HepG2 (cell line): ENCODE measurements around the gene IZUMO4. TPM values are rescaled to one million over a fixed set of nuclear protein-coding genes. Genes with fewer than 3 reads are reported as not detected.

Source experiments
- ARNT2 ChIP-seq: sonication (generic); formaldehyde crosslinking; IDR thresholded peaks from 2 replicates; pipeline ENCODE4 v1.8.0; 2022; ENCODE audit warnings: mild to moderate bottlenecking, low read depth, missing genetic modification reagents, moderate library complexity
- CBX2 ChIP-seq, 2 experiments: fragments of 200-600 bp in 1 of 2; sonication (generic); formaldehyde crosslinking in 1 of 2; IDR thresholded peaks; 2 replicates each; pipeline versions ENCODE4 v1.7.0 to v1.8.1; 2018 to 2022; ENCODE audit warnings: low read depth in 2 of 2, low read length in 1 of 2, mild to moderate bottlenecking in 1 of 2, missing genetic modification reagents in 1 of 2
- HOXA3 ChIP-seq: sonication (generic); formaldehyde crosslinking; IDR thresholded peaks from 2 replicates; pipeline ENCODE4 v1.5.0; 2020; ENCODE audit warnings: missing genetic modification reagents
- SMARCC2 ChIP-seq: fragments of 450-650 bp; IDR thresholded peaks from 2 replicates; pipeline ENCODE4 v1.6.1; 2017; ENCODE audit warnings: antibody characterized with exemption, mild to moderate bottlenecking
- ZFP62 ChIP-seq: sonication (generic); formaldehyde crosslinking; IDR thresholded peaks from 2 replicates; pipeline ENCODE4 v1.4.0; 2020; ENCODE audit warnings: missing genetic modification reagents
- ZNF326 ChIP-seq: sonication (generic); formaldehyde crosslinking; IDR thresholded peaks from 2 replicates; pipeline ENCODE4 v1.4.0; 2020; ENCODE audit warnings: missing genetic modification reagents, borderline replicate concordance
- ZNF337 ChIP-seq: sonication (generic); formaldehyde crosslinking; IDR thresholded peaks from 2 replicates; pipeline ENCODE4 v1.5.1; 2020; ENCODE audit warnings: missing genetic modification reagents, low read depth, mild to moderate bottlenecking, borderline replicate concordance
- ZNF367 ChIP-seq: sonication (generic); formaldehyde crosslinking; IDR thresholded peaks from 2 replicates; pipeline ENCODE4 v1.4.0; 2020; ENCODE audit warnings: missing genetic modification reagents, borderline replicate concordance
- ZNF382 ChIP-seq: sonication (generic); formaldehyde crosslinking; IDR thresholded peaks from 2 replicates; pipeline ENCODE4 v1.5.0; 2020; ENCODE audit warnings: missing genetic modification reagents, mild to moderate bottlenecking, borderline replicate concordance
- ZNF670 ChIP-seq: sonication (generic); formaldehyde crosslinking; IDR thresholded peaks from 2 replicates; pipeline ENCODE4 v1.8.0; 2022; ENCODE audit warnings: mild to moderate bottlenecking, missing genetic modification reagents, borderline replicate concordance
- ZNF678 ChIP-seq: sonication (generic); formaldehyde crosslinking; IDR thresholded peaks from 2 replicates; pipeline ENCODE4 v1.4.0; 2020; ENCODE audit warnings: mild to moderate bottlenecking, missing genetic modification reagents
- ZNF780A ChIP-seq: sonication (generic); formaldehyde crosslinking; IDR thresholded peaks from 2 replicates; pipeline ENCODE4 v1.8.0; 2022; ENCODE audit warnings: mild to moderate bottlenecking, missing genetic modification reagents, moderate library complexity
- polyA plus RNA-seq, 8 experiments: library from polyadenylated mRNA; depleted of rRNA in 3 of 8; stranded (reverse) in 7 of 8; unstranded in 1 of 8; fragments of >200 nt; fragmentation: Illumina TruSeq in 4 of 8; extraction: Trizol in 4 of 8; gene quantifications; 2 replicates each; pipeline versions ENCODE4 v1.2.1 to v1.2.3, GENCODE V29; 2011 to 2016; ENCODE audit warnings: low read depth in 4 of 8, missing spikeins in 1 of 8, mixed read lengths in 1 of 8; ENCODE audit not compliant: insufficient read depth in 1 of 8
- total RNA-seq, 5 experiments: library from RNA; depleted of rRNA; stranded (reverse); fragments of >200 nt; fragmentation: Illumina TruSeq; extraction: Trizol; gene quantifications; 2 replicates each; pipeline ENCODE4 v1.2.3, GENCODE V29; 2016; ENCODE audit warnings: low read depth in 1 of 5
- TF ChIP-seq, protein P1 (sequence below): sonication (generic); formaldehyde crosslinking; IDR thresholded peaks from 2 replicates; pipeline ENCODE4 v1.5.0; 2020; ENCODE audit warnings: mild to moderate bottlenecking, missing genetic modification reagents, borderline replicate concordance
- TF ChIP-seq, protein P2 (sequence below): IDR thresholded peaks from 2 replicates; pipeline ENCODE4 v1.6.1; 2016
- TF ChIP-seq, protein P3 (sequence below): sonication (generic); formaldehyde crosslinking; IDR thresholded peaks from 2 replicates; pipeline ENCODE4 v1.4.0; 2020; ENCODE audit warnings: missing genetic modification reagents, borderline replicate concordance
- TF ChIP-seq, protein P4 (sequence below): sonication (generic); formaldehyde crosslinking; IDR thresholded peaks from 2 replicates; pipeline ENCODE4 v1.5.0; 2020; ENCODE audit warnings: mild to moderate bottlenecking, missing genetic modification reagents, borderline replicate concordance

Gene IZUMO4
- total and polyA plus RNA-seq, 2 of the 13 experiments (the other 11 are each of a cell fraction or from before 2014, with no cell fraction given) = 0.77 to 3.9 TPM

DNA sequence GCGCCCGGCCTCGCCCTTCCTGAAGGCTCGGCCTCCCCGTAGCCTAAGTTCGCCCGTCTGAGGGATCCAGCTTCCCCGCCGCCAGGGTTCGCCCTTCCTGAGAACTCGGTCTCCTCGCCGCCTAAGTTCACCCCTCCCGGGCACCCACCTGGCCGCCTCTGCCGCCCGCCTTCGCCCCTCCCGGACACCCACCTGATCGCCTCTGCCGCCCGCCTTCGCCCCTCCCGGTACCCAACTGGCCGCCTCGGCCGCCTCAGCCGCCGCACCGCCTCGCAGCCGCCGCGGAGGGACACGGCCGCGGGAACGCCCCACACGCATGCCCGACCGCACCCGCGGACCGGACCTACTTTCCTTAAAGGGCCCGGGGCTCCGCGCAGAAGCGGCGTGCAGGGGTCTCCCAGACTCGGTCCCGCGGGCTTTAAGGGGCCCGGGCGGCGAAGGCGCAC, 658 bp upstream of the IZUMO4 start, which contains the start of gene MOB3A (continued):
- TF ChIP-seq, protein P1, sequence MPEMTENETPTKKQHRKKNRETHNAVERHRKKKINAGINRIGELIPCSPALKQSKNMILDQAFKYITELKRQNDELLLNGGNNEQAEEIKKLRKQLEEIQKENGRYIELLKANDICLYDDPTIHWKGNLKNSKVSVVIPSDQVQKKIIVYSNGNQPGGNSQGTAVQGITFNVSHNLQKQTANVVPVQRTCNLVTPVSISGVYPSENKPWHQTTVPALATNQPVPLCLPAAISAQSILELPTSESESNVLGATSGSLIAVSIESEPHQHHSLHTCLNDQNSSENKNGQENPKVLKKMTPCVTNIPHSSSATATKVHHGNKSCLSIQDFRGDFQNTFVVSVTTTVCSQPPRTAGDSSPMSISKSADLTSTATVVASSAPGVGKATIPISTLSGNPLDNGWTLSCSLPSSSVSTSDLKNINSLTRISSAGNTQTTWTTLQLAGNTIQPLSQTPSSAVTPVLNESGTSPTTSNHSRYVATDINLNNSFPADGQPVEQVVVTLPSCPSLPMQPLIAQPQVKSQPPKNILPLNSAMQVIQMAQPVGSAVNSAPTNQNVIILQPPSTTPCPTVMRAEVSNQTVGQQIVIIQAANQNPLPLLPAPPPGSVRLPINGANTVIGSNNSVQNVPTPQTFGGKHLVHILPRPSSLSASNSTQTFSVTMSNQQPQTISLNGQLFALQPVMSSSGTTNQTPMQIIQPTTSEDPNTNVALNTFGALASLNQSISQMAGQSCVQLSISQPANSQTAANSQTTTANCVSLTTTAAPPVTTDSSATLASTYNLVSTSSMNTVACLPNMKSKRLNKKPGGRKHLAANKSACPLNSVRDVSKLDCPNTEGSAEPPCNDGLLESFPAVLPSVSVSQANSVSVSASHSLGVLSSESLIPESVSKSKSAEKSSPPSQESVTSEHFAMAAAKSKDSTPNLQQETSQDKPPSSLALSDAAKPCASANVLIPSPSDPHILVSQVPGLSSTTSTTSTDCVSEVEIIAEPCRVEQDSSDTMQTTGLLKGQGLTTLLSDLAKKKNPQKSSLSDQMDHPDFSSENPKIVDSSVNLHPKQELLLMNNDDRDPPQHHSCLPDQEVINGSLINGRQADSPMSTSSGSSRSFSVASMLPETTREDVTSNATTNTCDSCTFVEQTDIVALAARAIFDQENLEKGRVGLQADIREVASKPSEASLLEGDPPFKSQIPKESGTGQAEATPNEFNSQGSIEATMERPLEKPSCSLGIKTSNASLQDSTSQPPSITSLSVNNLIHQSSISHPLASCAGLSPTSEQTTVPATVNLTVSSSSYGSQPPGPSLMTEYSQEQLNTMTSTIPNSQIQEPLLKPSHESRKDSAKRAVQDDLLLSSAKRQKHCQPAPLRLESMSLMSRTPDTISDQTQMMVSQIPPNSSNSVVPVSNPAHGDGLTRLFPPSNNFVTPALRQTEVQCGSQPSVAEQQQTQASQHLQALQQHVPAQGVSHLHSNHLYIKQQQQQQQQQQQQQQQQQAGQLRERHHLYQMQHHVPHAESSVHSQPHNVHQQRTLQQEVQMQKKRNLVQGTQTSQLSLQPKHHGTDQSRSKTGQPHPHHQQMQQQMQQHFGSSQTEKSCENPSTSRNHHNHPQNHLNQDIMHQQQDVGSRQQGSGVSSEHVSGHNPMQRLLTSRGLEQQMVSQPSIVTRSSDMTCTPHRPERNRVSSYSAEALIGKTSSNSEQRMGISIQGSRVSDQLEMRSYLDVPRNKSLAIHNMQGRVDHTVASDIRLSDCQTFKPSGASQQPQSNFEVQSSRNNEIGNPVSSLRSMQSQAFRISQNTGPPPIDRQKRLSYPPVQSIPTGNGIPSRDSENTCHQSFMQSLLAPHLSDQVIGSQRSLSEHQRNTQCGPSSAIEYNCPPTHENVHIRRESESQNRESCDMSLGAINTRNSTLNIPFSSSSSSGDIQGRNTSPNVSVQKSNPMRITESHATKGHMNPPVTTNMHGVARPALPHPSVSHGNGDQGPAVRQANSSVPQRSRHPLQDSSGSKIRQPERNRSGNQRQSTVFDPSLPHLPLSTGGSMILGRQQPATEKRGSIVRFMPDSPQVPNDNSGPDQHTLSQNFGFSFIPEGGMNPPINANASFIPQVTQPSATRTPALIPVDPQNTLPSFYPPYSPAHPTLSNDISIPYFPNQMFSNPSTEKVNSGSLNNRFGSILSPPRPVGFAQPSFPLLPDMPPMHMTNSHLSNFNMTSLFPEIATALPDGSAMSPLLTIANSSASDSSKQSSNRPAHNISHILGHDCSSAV (CRISPR knock-in tag) = no peak
- TF ChIP-seq, protein P2, sequence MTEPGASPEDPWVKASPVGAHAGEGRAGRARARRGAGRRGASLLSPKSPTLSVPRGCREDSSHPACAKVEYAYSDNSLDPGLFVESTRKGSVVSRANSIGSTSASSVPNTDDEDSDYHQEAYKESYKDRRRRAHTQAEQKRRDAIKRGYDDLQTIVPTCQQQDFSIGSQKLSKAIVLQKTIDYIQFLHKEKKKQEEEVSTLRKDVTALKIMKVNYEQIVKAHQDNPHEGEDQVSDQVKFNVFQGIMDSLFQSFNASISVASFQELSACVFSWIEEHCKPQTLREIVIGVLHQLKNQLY = peak; percentile 44; the same call in 1 of the 2 replicates
- TF ChIP-seq ZNF670 (peak; percentile 40; the same call in 1 of the 2 replicates), ZNF337 (CRISPR knock-in tag) (no peak), CBX2 (IDR thresholded peaks at IDR 0.05; ENCODE audit: low read depth, low read length) (no peak), CBX2 (CRISPR knock-in tag; IDR thresholded peaks at IDR 0.05; ENCODE audit: low read depth) (no peak), ZNF780A (no peak), ZNF382 (CRISPR knock-in tag) (no peak), ZNF367 (CRISPR knock-in tag) (no peak), ZNF326 (CRISPR knock-in tag) (no peak), ZNF678 (CRISPR knock-in tag) (0 out of 2 replicates have a peak, but pooled peaks have one; percentile 31), ARNT2 (CRISPR knock-in tag) (peak; percentile 64), SMARCC2 (no peak), ZFP62 (CRISPR knock-in tag) (no peak), HOXA3 (CRISPR knock-in tag) (peak; percentile 89)
- TF ChIP-seq, protein P3, sequence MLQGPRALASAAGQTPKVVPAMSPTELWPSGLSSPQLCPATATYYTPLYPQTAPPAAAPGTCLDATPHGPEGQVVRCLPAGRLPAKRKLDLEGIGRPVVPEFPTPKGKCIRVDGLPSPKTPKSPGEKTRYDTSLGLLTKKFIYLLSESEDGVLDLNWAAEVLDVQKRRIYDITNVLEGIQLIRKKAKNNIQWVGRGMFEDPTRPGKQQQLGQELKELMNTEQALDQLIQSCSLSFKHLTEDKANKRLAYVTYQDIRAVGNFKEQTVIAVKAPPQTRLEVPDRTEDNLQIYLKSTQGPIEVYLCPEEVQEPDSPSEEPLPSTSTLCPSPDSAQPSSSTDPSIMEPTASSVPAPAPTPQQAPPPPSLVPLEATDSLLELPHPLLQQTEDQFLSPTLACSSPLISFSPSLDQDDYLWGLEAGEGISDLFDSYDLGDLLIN (CRISPR knock-in tag) = no peak
- TF ChIP-seq, protein P4, sequence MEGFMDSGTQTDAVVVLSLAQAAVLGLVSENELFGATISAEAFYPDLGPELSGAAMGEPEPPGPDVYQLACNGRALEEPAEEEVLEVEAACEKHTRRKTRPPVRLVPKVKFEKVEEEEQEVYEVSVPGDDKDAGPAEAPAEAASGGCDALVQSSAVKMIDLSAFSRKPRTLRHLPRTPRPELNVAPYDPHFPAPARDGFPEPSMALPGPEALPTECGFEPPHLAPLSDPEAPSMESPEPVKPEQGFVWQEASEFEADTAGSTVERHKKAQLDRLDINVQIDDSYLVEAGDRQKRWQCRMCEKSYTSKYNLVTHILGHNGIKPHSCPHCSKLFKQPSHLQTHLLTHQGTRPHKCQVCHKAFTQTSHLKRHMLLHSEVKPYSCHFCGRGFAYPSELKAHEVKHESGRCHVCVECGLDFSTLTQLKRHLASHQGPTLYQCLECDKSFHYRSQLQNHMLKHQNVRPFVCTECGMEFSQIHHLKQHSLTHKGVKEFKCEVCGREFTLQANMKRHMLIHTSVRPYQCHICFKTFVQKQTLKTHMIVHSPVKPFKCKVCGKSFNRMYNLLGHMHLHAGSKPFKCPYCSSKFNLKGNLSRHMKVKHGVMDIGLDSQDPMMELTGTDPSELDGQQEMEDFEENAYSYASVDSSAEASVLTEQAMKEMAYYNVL = peak; percentile 88; the same call in 1 of the 2 replicates
